Measurements from ENCODE around the gene PCDHGC3. TPM values are rescaled to one million over a fixed set of nuclear protein-coding genes. Genes with fewer than 3 reads are reported as not detected.

Gene PCDHGC3
- polyA plus RNA-seq, 1 of the 3 experiments (the other 2 are of a cell fraction): 97.0 TPM

DNA sequence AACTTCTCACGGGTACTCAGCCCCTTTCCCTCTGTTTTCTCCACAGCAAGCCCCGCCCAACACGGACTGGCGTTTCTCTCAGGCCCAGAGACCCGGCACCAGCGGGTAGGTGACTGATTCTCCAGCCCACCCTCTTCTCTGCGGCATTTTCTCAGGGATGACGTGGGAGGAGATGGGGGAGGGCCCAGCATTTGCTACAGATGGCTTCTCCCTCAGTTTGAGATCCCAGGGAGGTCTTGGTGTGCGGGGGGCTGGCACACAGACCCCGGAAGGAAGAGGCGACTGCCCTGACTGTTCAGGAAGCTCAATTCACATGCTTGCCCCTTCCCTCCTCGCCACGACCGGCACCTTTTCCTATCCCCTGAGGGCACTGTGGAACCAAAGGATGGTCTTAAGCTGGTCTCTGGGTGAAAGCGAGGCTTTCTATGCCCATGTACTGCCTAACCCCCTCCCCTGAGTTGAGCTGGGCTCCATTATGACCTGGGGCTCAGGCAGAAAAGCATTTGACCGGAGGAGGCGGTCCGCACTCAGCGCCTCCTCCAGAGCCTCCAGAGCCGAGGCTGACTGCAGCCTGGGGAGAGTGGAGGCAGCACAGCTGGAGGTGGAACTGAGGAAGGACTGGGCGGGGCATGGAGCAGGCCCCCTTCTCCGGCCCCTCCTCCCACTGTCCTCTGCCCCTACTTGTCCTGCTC is 19.1 kb downstream of the PCDHGC3 start (continued):
- TF ChIP-seq TAF1 (IDR thresholded peaks at IDR 0.05; ENCODE audit: borderline replicate concordance, low read depth, low read length) (no peak), GATA2 (CRISPR knock-in tag; IDR thresholded peaks at IDR 0.05) (no peak), CHD2 (IDR thresholded peaks at IDR 0.05; ENCODE audit: low read length, partially characterized antibody) (no peak), FOXJ3 (CRISPR knock-in tag; IDR thresholded peaks at IDR 0.05) (no peak), EZH2phosphoT487 (IDR thresholded peaks at IDR 0.05; ENCODE audit: borderline replicate concordance, low read depth) (no peak)
- TF ChIP-seq, protein P1, sequence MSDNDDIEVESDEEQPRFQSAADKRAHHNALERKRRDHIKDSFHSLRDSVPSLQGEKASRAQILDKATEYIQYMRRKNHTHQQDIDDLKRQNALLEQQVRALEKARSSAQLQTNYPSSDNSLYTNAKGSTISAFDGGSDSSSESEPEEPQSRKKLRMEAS (IDR thresholded peaks at IDR 0.05; ENCODE audit: low read depth): no peak

DNA sequence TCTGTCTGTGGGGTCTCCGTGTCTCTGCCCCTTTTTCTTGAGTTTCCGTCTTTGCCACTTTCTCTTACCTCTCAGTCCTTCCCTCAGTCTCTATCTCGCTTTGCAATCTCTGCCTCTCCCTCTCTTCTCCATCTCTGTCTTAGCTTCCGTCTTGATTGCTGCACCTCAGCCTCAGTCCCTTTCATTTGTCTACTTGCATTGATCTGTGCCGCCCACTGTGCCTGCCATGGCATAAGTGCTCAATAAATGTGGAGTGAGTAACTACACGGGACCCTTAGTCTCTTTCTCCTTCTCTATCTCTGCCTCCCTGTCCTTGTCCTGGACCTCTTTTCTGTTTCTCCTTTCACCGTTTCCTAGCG is 19.7 kb downstream of the PCDHGC3 start:
- H3K27ac ChIP-seq (ENCODE audit: low read depth in 2 of 2, low read length in 1 of 2): no peak overlapping the region
- ChIA-PET POLR2A (interaction anchor here (1.1 kb wide), 1 partner anchor 9 kb away, joined by 4 read pairs; no protein-coding TSS in a partner anchor), CTCF (interaction anchor here (1.0 kb wide), 1 partner anchor 17 kb away, joined by 3 read pairs; no protein-coding TSS in a partner anchor)
- H3K79me2 ChIP-seq (ENCODE audit: insufficient read depth): peaks cover 45% of the 10 kb centered on the region
- H3K9me2 ChIP-seq: no peaks in the 10 kb centered on the region
- no peaks in the 10 kb centered on the region for H3K27me3 ChIP-seq (ENCODE audit: insufficient read depth)
- no peak overlapping the region for H2AFZ ChIP-seq (ENCODE audit: low read depth)
- no peak overlapping the region for H3K9ac ChIP-seq
- TF ChIP-seq FOXM1 (IDR thresholded peaks at IDR 0.05; ENCODE audit: low read depth): no peak
- TF ChIP-seq TEAD4 (IDR thresholded peaks at IDR 0.05; ENCODE audit: borderline replicate concordance, insufficient read depth): no peak
- no peak for TF ChIP-seq EP300 (IDR thresholded peaks at IDR 0.05; ENCODE audit: borderline replicate concordance in 1 of 2, low read depth in 1 of 2, low read length in 1 of 2)
- no peak for TF ChIP-seq NFIC (IDR thresholded peaks at IDR 0.05; ENCODE audit: borderline replicate concordance)
- TF ChIP-seq CHD2 (IDR thresholded peaks at IDR 0.05; ENCODE audit: low read length, partially characterized antibody): no peak
- TF ChIP-seq TCF12 (IDR thresholded peaks at IDR 0.05): no peak
- no peak for TF ChIP-seq ELF1 (IDR thresholded peaks at IDR 0.05)
- TF ChIP-seq JUND (IDR thresholded peaks at IDR 0.05): no peak
- no peak for TF ChIP-seq FOXJ3 (CRISPR knock-in tag; IDR thresholded peaks at IDR 0.05)
- no peak for TF ChIP-seq MXI1 (IDR thresholded peaks at IDR 0.05; ENCODE audit: low read depth, low read length)
- TF ChIP-seq, protein P2, sequence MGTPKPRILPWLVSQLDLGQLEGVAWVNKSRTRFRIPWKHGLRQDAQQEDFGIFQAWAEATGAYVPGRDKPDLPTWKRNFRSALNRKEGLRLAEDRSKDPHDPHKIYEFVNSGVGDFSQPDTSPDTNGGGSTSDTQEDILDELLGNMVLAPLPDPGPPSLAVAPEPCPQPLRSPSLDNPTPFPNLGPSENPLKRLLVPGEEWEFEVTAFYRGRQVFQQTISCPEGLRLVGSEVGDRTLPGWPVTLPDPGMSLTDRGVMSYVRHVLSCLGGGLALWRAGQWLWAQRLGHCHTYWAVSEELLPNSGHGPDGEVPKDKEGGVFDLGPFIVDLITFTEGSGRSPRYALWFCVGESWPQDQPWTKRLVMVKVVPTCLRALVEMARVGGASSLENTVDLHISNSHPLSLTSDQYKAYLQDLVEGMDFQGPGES (IDR thresholded peaks at IDR 0.05; ENCODE audit: low read depth, low read length): no peak
- TF ChIP-seq GABPA (IDR thresholded peaks at IDR 0.05; ENCODE audit: low read depth): no peak
- TF ChIP-seq MEF2A (IDR thresholded peaks at IDR 0.05; ENCODE audit: borderline replicate concordance, low read depth): no peak
- TF ChIP-seq GATA2 (CRISPR knock-in tag; IDR thresholded peaks at IDR 0.05): no peak
- TF ChIP-seq POLR2AphosphoS5 (IDR thresholded peaks at IDR 0.05; ENCODE audit: low read depth, low read length): no peak
- TF ChIP-seq, protein P1 (IDR thresholded peaks at IDR 0.05; ENCODE audit: low read depth): no peak
- peaks cover 2 to 39% of the 10 kb centered on the region in 2 experiments; a peak in 3 of 4 replicates for H3K4me1 ChIP-seq (ENCODE audit: control insufficient read depth in 1 of 2, insufficient read depth in 2 of 2, low read depth in 1 of 2, low read length in 1 of 2)
- no peak overlapping the region for H3K4me2 ChIP-seq
- no peaks in the 10 kb centered on the region for H3K9me3 ChIP-seq
- H3F3A ChIP-seq (replicated peaks; ENCODE audit: insufficient read depth): peaks cover 2% of the 10 kb centered on the region
- no peak for DNase-seq
- 92% methylated on average over 8 of the region's 8 CpGs for WGBS (ENCODE audit: low lambda C conversion rate)
- peaks cover 17 to 25% of the 10 kb centered on the region in 2 experiments for H3K36me3 ChIP-seq (replicated peaks in 1 of 2; ENCODE audit: control insufficient read depth in 1 of 2, insufficient read depth in 2 of 2, low read length in 1 of 2)
- H4K20me1 ChIP-seq (ENCODE audit: insufficient read depth): peaks cover 4% of the 10 kb centered on the region; the same call in 1 of the 2 replicates
- H3K4me3 ChIP-seq (ENCODE audit: low read depth in 2 of 2, low read length in 1 of 2): no peak overlapping the region
